Prostate gland (tissue), 2 donors: Measurements from ENCODE around the gene ZBTB14.

Source experiments
- CTCF ChIP-seq, 4 experiments: fragments of 200-600 bp in 2 of 4; fragments of 450-650 bp in 2 of 4; sonication (generic) in 2 of 4; IDR thresholded peaks; 1 replicate in 3 of 4; 2 replicates in 1 of 4; pipeline ENCODE4 v1.5.1; 2016 to 2019; ENCODE audit warnings: antibody characterized with exemption in 4 of 4, mild to moderate bottlenecking in 2 of 4, moderate library complexity in 2 of 4
- POLR2AphosphoS5 ChIP-seq: sonication (generic); formaldehyde crosslinking; IDR thresholded peaks from one replicate; pipeline ENCODE4 v1.6.1; 2017; ENCODE audit warnings: antibody characterized with exemption

DNA sequence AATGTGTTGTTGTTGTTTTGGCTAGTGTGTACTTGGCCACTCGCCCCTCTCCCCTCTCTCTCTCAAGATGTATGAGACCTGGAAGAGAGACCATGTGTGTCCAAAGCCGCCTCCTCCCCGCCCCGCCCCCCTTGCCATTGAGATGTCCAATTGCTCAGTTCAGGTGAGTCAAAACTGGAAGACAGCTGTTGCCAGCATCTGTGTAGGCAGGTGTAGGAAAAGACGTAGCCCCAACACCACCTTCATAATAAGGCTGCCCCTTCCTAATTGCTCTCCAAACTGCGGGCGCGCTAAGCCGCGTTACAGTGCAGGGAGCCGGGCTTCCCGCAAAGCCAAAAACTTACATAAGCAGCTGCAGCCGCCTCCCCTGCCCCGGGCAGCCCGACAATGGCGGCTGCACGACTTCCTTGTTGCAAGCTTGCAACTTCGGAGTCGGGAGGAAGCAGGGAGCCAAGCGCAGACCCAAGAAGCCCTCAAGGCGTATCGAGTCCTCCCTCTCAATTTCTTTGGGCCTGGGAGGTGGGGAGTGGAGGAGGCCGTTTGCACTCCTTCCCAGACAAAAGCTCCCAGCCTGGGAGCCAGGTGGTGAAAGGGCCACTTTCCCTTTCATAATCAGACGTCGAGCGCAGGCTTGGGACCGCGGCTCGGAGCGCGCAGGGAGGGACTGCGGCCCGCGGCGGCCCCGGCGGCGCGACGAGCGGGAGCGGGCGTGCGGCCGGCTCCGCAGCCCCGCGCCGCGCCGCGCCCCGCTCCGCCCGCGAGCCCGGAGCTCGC, 882 bp downstream of the ZBTB14 start:
- TF ChIP-seq CTCF (IDR thresholded peaks at IDR 0.05) (no peak), POLR2AphosphoS5 (no peak)
